KMS-11 (cell line): ENCODE measurements around the gene SCNN1A.

Source experiments
- H2AFZ ChIP-seq: fragments of 200-600 bp; sonication (generic); 2 replicates; pipeline ENCODE4 v1.6.1; 2016; ENCODE audit warnings: antibody characterized with exemption, mixed run types, low read depth
- H3K27ac ChIP-seq: fragments of 200-600 bp; sonication (generic); 2 replicates; pipeline ENCODE4 v1.6.1; 2016; ENCODE audit warnings: mild to moderate bottlenecking, mixed run types
- H3K27me3 ChIP-seq: fragments of 200-600 bp; sonication (generic); 2 replicates; pipeline ENCODE4 v1.6.1; 2017; ENCODE audit warnings: mild to moderate bottlenecking, low read depth, mixed run types, moderate library complexity; ENCODE audit not compliant: insufficient read depth
- H3K36me3 ChIP-seq: fragments of 200-600 bp; sonication (generic); 2 replicates; pipeline ENCODE4 v1.6.1; 2017; ENCODE audit warnings: mild to moderate bottlenecking, mixed run types; ENCODE audit not compliant: insufficient read depth
- H3K4me1 ChIP-seq: fragments of 200-600 bp; sonication (generic); 2 replicates; pipeline ENCODE4 v1.6.1; 2016; ENCODE audit warnings: mild to moderate bottlenecking, low read depth, mixed run types; ENCODE audit not compliant: poor library complexity, severe bottlenecking
- H3K4me2 ChIP-seq: fragments of 200-600 bp; sonication (generic); 2 replicates; pipeline ENCODE4 v1.7.0; 2016; ENCODE audit warnings: mild to moderate bottlenecking, mixed run types
- H3K4me3 ChIP-seq: fragments of 200-600 bp; sonication (generic); IDR thresholded peaks from 2 replicates; pipeline ENCODE4 v1.6.1; 2017; ENCODE audit warnings: low read depth, low read length, mixed read lengths; ENCODE audit not compliant: insufficient read depth
- H3K79me2 ChIP-seq: fragments of 200-600 bp; sonication (generic); 2 replicates; pipeline ENCODE4 v1.6.1; 2016; ENCODE audit warnings: low read depth, mixed run types; ENCODE audit not compliant: insufficient read depth
- H3K9ac ChIP-seq: fragments of 200-600 bp; sonication (generic); 2 replicates; pipeline ENCODE4 v1.6.1; 2016; ENCODE audit warnings: mild to moderate bottlenecking, mixed run types
- H4K20me1 ChIP-seq: fragments of 200-600 bp; sonication (generic); 2 replicates; pipeline ENCODE4 v1.6.1; 2016; ENCODE audit warnings: mild to moderate bottlenecking, mixed run types; ENCODE audit not compliant: insufficient read depth
- CTCF ChIP-seq: fragments of 200-600 bp; sonication (generic); conservative IDR thresholded peaks from 2 replicates; pipeline ENCODE4 v1.6.1; 2017; ENCODE audit warnings: low read depth, mild to moderate bottlenecking, antibody characterized with exemption, low read length, moderate library complexity, mixed read lengths

The SCNN1A gene

GRCh38 chr12:6334359-6334758 is 41.0 kb downstream of the SCNN1A start:
- H3K4me2 ChIP-seq: no peak overlapping the region
- H3K79me2 ChIP-seq: no peaks in the 10 kb centered on the region
- H3K36me3 ChIP-seq: no peaks in the 10 kb centered on the region
- no peaks in the 10 kb centered on the region for H4K20me1 ChIP-seq
- H3K4me1 ChIP-seq: peaks cover 16% of the 10 kb centered on the region
- no peaks in the 10 kb centered on the region for H3K27me3 ChIP-seq
- no peak for TF ChIP-seq CTCF
- H3K4me3 ChIP-seq: no peak overlapping the region
- H2AFZ ChIP-seq: no peak overlapping the region
- H3K9ac ChIP-seq: no peak overlapping the region
- no peak overlapping the region for H3K27ac ChIP-seq

- Histone ChIP-seq H3K27me3 (no peaks in the 10 kb centered on the region), H3K36me3 (no peaks in the 10 kb centered on the region), H2AFZ (no peak overlapping the region), H3K79me2 (no peaks in the 10 kb centered on the region), H3K9ac (no peak overlapping the region), H4K20me1 (no peaks in the 10 kb centered on the region), H3K4me1 (peaks cover 16% of the 10 kb centered on the region), H3K27ac (no peak overlapping the region), H3K4me2 (no peak overlapping the region), H3K4me3 (no peak overlapping the region)
- no peak for TF ChIP-seq CTCF
These were observed 41.8 kb downstream of the SCNN1A start for GRCh38 chr12:6333566-6333965.

GRCh38 chr12:6333029-6333428 is 42.3 kb downstream of the SCNN1A start:
- H4K20me1 ChIP-seq: no peaks in the 10 kb centered on the region
- no peak overlapping the region for H3K9ac ChIP-seq
- H3K27ac ChIP-seq: no peak overlapping the region
- peaks cover 16% of the 10 kb centered on the region for H3K4me1 ChIP-seq
- no peaks in the 10 kb centered on the region for H3K27me3 ChIP-seq
- H3K36me3 ChIP-seq: no peaks in the 10 kb centered on the region
- H3K79me2 ChIP-seq: no peaks in the 10 kb centered on the region
- no peak overlapping the region for H2AFZ ChIP-seq
- H3K4me2 ChIP-seq: no peak overlapping the region
- no peak overlapping the region for H3K4me3 ChIP-seq
- no peak for TF ChIP-seq CTCF

- peaks cover 16% of the 10 kb centered on the region for H3K4me1 ChIP-seq
- H3K79me2 ChIP-seq: no peaks in the 10 kb centered on the region
- no peak for TF ChIP-seq CTCF
- no peaks in the 10 kb centered on the region for H4K20me1 ChIP-seq
- no peak overlapping the region for H3K27ac ChIP-seq
- no peaks in the 10 kb centered on the region for H3K36me3 ChIP-seq
- H3K9ac ChIP-seq: no peak overlapping the region
- H3K4me3 ChIP-seq: no peak overlapping the region
- H3K27me3 ChIP-seq: no peaks in the 10 kb centered on the region
- H2AFZ ChIP-seq: no peak overlapping the region
- no peak overlapping the region for H3K4me2 ChIP-seq
These were observed 42.9 kb downstream of the SCNN1A start for GRCh38 chr12:6332459-6332858.
